H9 (cell line): ENCODE measurements around the gene DGUOK. TPM values are rescaled to one million over a fixed set of nuclear protein-coding genes. Genes with fewer than 3 reads are reported as not detected.

ENCODE experiments used
- DNase-seq: peaks from one replicate; pipeline ENCODE4 v3.0.0-alpha.2; 2017
- H2AFZ ChIP-seq: one replicate; pipeline ENCODE4 v1.6.1; 2013; ENCODE audit warnings: mild to moderate bottlenecking, low read length, control low read depth, moderate library complexity
- H2AK5ac ChIP-seq: 2 replicates; pipeline ENCODE4 v1.6.1; 2013; ENCODE audit warnings: low read length, control low read depth, mixed read lengths; ENCODE audit not compliant: insufficient read length
- H2BK120ac ChIP-seq: one replicate; pipeline ENCODE4 v1.6.1; 2013; ENCODE audit warnings: low read depth, mild to moderate bottlenecking, low read length, control low read depth, inconsistent platforms; ENCODE audit not compliant: poor library complexity, severe bottlenecking
- H2BK12ac ChIP-seq: 2 replicates; pipeline ENCODE4 v1.6.1; 2013; ENCODE audit warnings: low read length, control low read depth, mixed read lengths, low read depth; ENCODE audit not compliant: insufficient read length
- H2BK15ac ChIP-seq: 2 replicates; pipeline ENCODE4 v1.6.1; 2013; ENCODE audit warnings: low read depth, low read length, control low read depth
- H2BK20ac ChIP-seq: one replicate; pipeline ENCODE4 v1.6.1; 2013; ENCODE audit warnings: low read depth, mild to moderate bottlenecking, low read length, control low read depth, inconsistent platforms; ENCODE audit not compliant: poor library complexity, severe bottlenecking
- H2BK5ac ChIP-seq: 2 replicates; pipeline ENCODE4 v1.6.1; 2013; ENCODE audit warnings: low read length, control low read depth, mixed read lengths; ENCODE audit not compliant: insufficient read length
- H3K14ac ChIP-seq: 2 replicates; pipeline ENCODE4 v1.6.1; 2013; ENCODE audit warnings: low read length, control low read depth; ENCODE audit not compliant: insufficient read depth
- H3K18ac ChIP-seq: 2 replicates; pipeline ENCODE4 v1.6.1; 2013; ENCODE audit warnings: low read depth, mild to moderate bottlenecking, mixed read lengths, low read length, control low read depth; ENCODE audit not compliant: insufficient read length
- H3K23ac ChIP-seq: 2 replicates; pipeline ENCODE4 v1.6.1; 2013; ENCODE audit warnings: low read length, control low read depth, mixed read lengths, low read depth; ENCODE audit not compliant: insufficient read length
- H3K23me2 ChIP-seq: 2 replicates; pipeline ENCODE4 v1.6.1; 2013; ENCODE audit warnings: low read depth, mild to moderate bottlenecking, mixed read lengths, low read length, control low read depth; ENCODE audit not compliant: insufficient read length, poor library complexity, severe bottlenecking
- H3K27ac ChIP-seq: 2 replicates; pipeline ENCODE4 v1.5.1; 2013; ENCODE audit warnings: low read length, control low read depth, mixed read lengths, low read depth; ENCODE audit not compliant: insufficient read length
- H3K27me3 ChIP-seq: 2 replicates; pipeline ENCODE4 v1.6.1; 2013; ENCODE audit warnings: low read length, control low read depth, inconsistent platforms; ENCODE audit not compliant: insufficient read depth
- H3K4ac ChIP-seq: 2 replicates; pipeline ENCODE4 v1.6.1; 2013; ENCODE audit warnings: low read depth, mild to moderate bottlenecking, control low read depth, inconsistent platforms, low read length, moderate library complexity
- H3K4me1 ChIP-seq: 2 replicates; pipeline ENCODE4 v1.6.1; 2013; ENCODE audit warnings: low read length, control low read depth, inconsistent platforms; ENCODE audit not compliant: insufficient read depth
- H3K4me2 ChIP-seq: 2 replicates; pipeline ENCODE4 v1.6.1; 2013; ENCODE audit warnings: low read length, control low read depth, mixed read lengths; ENCODE audit not compliant: insufficient read length, insufficient read depth
- H3K56ac ChIP-seq: 2 replicates; pipeline ENCODE4 v1.6.1; 2013; ENCODE audit warnings: low read depth, mild to moderate bottlenecking, mixed read lengths, low read length, control low read depth; ENCODE audit not compliant: insufficient read length
- H3K79me1 ChIP-seq: 2 replicates; pipeline ENCODE4 v1.6.1; 2013; ENCODE audit warnings: low read depth, mild to moderate bottlenecking, moderate library complexity, low read length, control low read depth, inconsistent platforms; ENCODE audit not compliant: insufficient read depth, poor library complexity, severe bottlenecking
- H3K79me2 ChIP-seq: 2 replicates; pipeline ENCODE4 v1.6.1; 2013; ENCODE audit warnings: low read length, control low read depth, inconsistent platforms; ENCODE audit not compliant: insufficient read depth
- H3K9ac ChIP-seq: 2 replicates; pipeline ENCODE4 v1.6.1; 2013; ENCODE audit warnings: low read length, control low read depth, mixed read lengths; ENCODE audit not compliant: insufficient read length; ENCODE audit errors: extremely low read depth
- H3K9me3 ChIP-seq: one replicate; pipeline ENCODE4 v1.6.1; 2013; ENCODE audit warnings: low read depth, low read length, inconsistent platforms; ENCODE audit not compliant: control insufficient read depth
- H3T11ph ChIP-seq: one replicate; pipeline ENCODE4 v1.6.1; 2013; ENCODE audit warnings: mild to moderate bottlenecking, low read length, control low read depth, inconsistent platforms
- H4K20me1 ChIP-seq: one replicate; pipeline ENCODE4 v1.6.1; 2013; ENCODE audit not compliant: control insufficient read depth, insufficient read length, insufficient read depth
- H4K5ac ChIP-seq: 2 replicates; pipeline ENCODE4 v1.6.1; 2013; ENCODE audit warnings: low read depth, mild to moderate bottlenecking, mixed read lengths, low read length, control low read depth; ENCODE audit not compliant: insufficient read length
- H4K8ac ChIP-seq: replicated peaks from 2 replicates; pipeline ENCODE4 v1.6.1; 2013; ENCODE audit warnings: low read length, control low read depth, mixed read lengths, low read depth; ENCODE audit not compliant: insufficient read length
- H4K91ac ChIP-seq: 2 replicates; pipeline ENCODE4 v1.6.1; 2013; ENCODE audit warnings: low read depth, mild to moderate bottlenecking, moderate library complexity, mixed read lengths, low read length, control low read depth; ENCODE audit not compliant: insufficient read length
- H3K27ac Mint-ChIP-seq, 3 experiments: 2 replicates in 2 of 3; 3 replicates in 1 of 3; pipeline ENCODE4 v1.8.0; 2020 to 2021; ENCODE audit warnings: mixed read lengths in 3 of 3, mild to moderate bottlenecking in 1 of 3, moderate library complexity in 1 of 3
- H3K27me3 Mint-ChIP-seq: 2 replicates; pipeline ENCODE4 v1.8.0; 2021; ENCODE audit warnings: low read depth, mild to moderate bottlenecking, moderate library complexity, mixed read lengths
- H3K36me3 Mint-ChIP-seq, 3 experiments: 2 replicates in 2 of 3; 3 replicates in 1 of 3; pipeline ENCODE4 v1.8.0; 2020 to 2021; ENCODE audit warnings: low read depth in 3 of 3, mixed read lengths in 3 of 3; ENCODE audit not compliant: insufficient read depth in 1 of 3
- H3K4me1 Mint-ChIP-seq, 2 experiments: 2 replicates each; pipeline ENCODE4 v1.8.0; 2020; ENCODE audit warnings: mixed read lengths in 2 of 2
- H3K4me3 Mint-ChIP-seq, 2 experiments: 2 replicates in 1 of 2; 3 replicates in 1 of 2; pipeline ENCODE4 v1.8.0; 2020 to 2021; ENCODE audit warnings: mild to moderate bottlenecking in 2 of 2, mixed read lengths in 2 of 2, moderate library complexity in 1 of 2
- H3K9me3 Mint-ChIP-seq, 2 experiments: 2 replicates in 1 of 2; 3 replicates in 1 of 2; pipeline ENCODE4 v1.8.0; 2020; ENCODE audit warnings: mild to moderate bottlenecking in 2 of 2, mixed read lengths in 2 of 2, moderate library complexity in 1 of 2
- WGBS: extraction: QIAGEN DNeasy Blood & Tissue Kit; methylation state at CpG from one replicate; pipeline ENCODE4 v1.1.7; 2013; ENCODE audit warnings: missing lambda C conversion rate, low lambda C conversion rate, mixed read lengths; ENCODE audit not compliant: insufficient read length; ENCODE audit errors: extremely low coverage; 5-methylcytosine and 5-hydroxymethylcytosine counted together
- total RNA-seq: library from RNA; stranded (reverse); gene quantifications from 2 replicates; pipeline ENCODE4 v1.2.1, GENCODE V29; 2021
- TF ChIP-seq, protein P1 (sequence below): fragments of 200-600 bp; sonication (generic); conservative IDR thresholded peaks from 3 replicates; pipeline ENCODE4 v1.8.0; 2021; ENCODE audit warnings: antibody characterized with exemption, mild to moderate bottlenecking

Gene DGUOK
- total RNA-seq, 1 experiment from 2014 or later = 98.5 TPM

DNA sequence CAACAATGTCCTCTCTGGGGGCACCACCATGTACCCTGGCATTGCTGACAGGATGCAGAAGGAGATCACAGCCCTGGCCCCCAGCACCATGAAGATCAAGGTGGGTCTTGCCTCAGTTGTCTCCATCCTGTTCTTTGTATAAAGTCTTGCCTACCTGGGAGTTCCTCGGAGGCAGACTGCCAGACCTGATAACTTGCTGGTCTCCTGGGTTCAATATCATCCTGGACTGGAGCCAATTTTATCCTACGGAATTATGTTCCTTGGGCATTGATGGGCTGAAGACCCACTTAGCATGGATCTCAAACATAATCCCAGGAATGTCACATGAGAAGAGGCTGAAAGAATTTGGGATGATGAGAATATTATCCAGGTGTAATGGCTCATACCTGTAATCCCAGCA lies 10.0 kb upstream of the DGUOK start:
- Histone ChIP-seq H3T11ph (no peak overlapping the region), H3K4me2 (no peak overlapping the region), H3K27ac (no peak overlapping the region), H4K5ac (no peak overlapping the region), H3K79me2 (no peaks in the 10 kb centered on the region), H2BK15ac (no peak overlapping the region), H4K91ac (no peak overlapping the region), H3K4me1 (no peaks in the 10 kb centered on the region), H3K9me3 (no peaks in the 10 kb centered on the region), H2AFZ (no peak overlapping the region), H3K79me1 (no peaks in the 10 kb centered on the region), H3K23me2 (no peaks in the 10 kb centered on the region), H3K56ac (no peak overlapping the region), H2BK20ac (no peak overlapping the region), H3K9ac (no peak overlapping the region), H3K18ac (no peak overlapping the region), H2BK12ac (no peak overlapping the region), H2BK120ac (no peak overlapping the region), H4K8ac (no peak overlapping the region), H4K20me1 (no peaks in the 10 kb centered on the region), H2AK5ac (no peak overlapping the region), H3K23ac (no peak overlapping the region), H3K4ac (no peak overlapping the region), H3K27me3 (no peaks in the 10 kb centered on the region), H2BK5ac (no peak overlapping the region), H3K14ac (no peak overlapping the region)
- H3K4me1 Mint-ChIP-seq = peaks cover 9 to 10% of the 10 kb centered on the region in 2 experiments
- H3K36me3 Mint-ChIP-seq = no peaks in the 10 kb centered on the region
- TF ChIP-seq, protein P1, sequence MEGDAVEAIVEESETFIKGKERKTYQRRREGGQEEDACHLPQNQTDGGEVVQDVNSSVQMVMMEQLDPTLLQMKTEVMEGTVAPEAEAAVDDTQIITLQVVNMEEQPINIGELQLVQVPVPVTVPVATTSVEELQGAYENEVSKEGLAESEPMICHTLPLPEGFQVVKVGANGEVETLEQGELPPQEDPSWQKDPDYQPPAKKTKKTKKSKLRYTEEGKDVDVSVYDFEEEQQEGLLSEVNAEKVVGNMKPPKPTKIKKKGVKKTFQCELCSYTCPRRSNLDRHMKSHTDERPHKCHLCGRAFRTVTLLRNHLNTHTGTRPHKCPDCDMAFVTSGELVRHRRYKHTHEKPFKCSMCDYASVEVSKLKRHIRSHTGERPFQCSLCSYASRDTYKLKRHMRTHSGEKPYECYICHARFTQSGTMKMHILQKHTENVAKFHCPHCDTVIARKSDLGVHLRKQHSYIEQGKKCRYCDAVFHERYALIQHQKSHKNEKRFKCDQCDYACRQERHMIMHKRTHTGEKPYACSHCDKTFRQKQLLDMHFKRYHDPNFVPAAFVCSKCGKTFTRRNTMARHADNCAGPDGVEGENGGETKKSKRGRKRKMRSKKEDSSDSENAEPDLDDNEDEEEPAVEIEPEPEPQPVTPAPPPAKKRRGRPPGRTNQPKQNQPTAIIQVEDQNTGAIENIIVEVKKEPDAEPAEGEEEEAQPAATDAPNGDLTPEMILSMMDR = no peak
- no peaks in the 10 kb centered on the region for H3K9me3 Mint-ChIP-seq
- H3K27ac Mint-ChIP-seq = no peak overlapping the region
- no CpG with 5 or more reads among the region's 2 CpGs for WGBS
- H3K4me3 Mint-ChIP-seq = no peak overlapping the region
- DNase-seq = no peak
- H3K27me3 Mint-ChIP-seq = peaks cover 9% of the 10 kb centered on the region
